Hematopoietic multipotent progenitor cell treated with erythropoietin and hydrocortisone succinate and interleukin-3 and kit ligand, for 15 days (in vitro differentiated cells): ENCODE data around the gene TNNT3.
"Not testable (repeated sequence)": the region's sequence is repeated elsewhere in the genome, so short reads cannot be mapped to it uniquely, and the experiment has no call there.

Experiments used
- DNase-seq: peaks from one replicate; pipeline ENCODE4 v3.0.0-alpha.2; 2015; ENCODE audit warnings: low spot score

The TNNT3 gene

GRCh38 chr11:1935156-1936071 lies 15.9 kb downstream of the TNNT3 start:
- DNase-seq: no peak

- no peak for DNase-seq
Observed at GRCh38 chr11:1936072-1936780, 16.7 kb downstream of the TNNT3 start.

GRCh38 chr11:1936781-1937615 lies 17.5 kb downstream of the TNNT3 start:
- DNase-seq: no peak

GRCh38 chr11:1937616-1938342 lies 18.3 kb downstream of the TNNT3 start:
- no peak for DNase-seq

- no peak for DNase-seq
Observed at GRCh38 chr11:1938343-1939005, 19.0 kb downstream of the TNNT3 start.

- no peak for DNase-seq
Observed at GRCh38 chr11:1939006-1939625, 19.6 kb downstream of the TNNT3 start.

GRCh38 chr11:1939788-1940187 lies 20.3 kb downstream of the TNNT3 start:
- not testable (repeated sequence) for DNase-seq

- no peak for DNase-seq
Observed at GRCh38 chr11:1942558-1943260, 23.2 kb downstream of the TNNT3 start.

GRCh38 chr11:1943576-1943975 lies 24.1 kb downstream of the TNNT3 start:
- no peak for DNase-seq

GRCh38 chr11:1943977-1944376 lies 24.5 kb downstream of the TNNT3 start:
- no peak for DNase-seq

- no peak for DNase-seq
Observed at GRCh38 chr11:1946812-1947484, 27.4 kb downstream of the TNNT3 start, which contains the start of gene MRPL23. Gene MRPL23, plus strand, starts transcription at chr11:1947332. Its CDS starts 31 bp downstream, at chr11:1947363.

GRCh38 chr11:1947592-1948237 lies 28.2 kb downstream of the TNNT3 start:
- DNase-seq: no peak

GRCh38 chr11:1948389-1948788 lies 28.9 kb downstream of the TNNT3 start:
- no peak for DNase-seq

- no peak for DNase-seq
Observed at GRCh38 chr11:1949302-1949701, 29.8 kb downstream of the TNNT3 start.

- no peak for DNase-seq
Observed at GRCh38 chr11:1949922-1950321, 30.4 kb downstream of the TNNT3 start.

- DNase-seq: no peak
Observed at GRCh38 chr11:1952806-1953482, 33.4 kb downstream of the TNNT3 start.

GRCh38 chr11:1953489-1954266 lies 34.2 kb downstream of the TNNT3 start:
- no peak for DNase-seq
